GM23248 (cell line): ENCODE results near the gene BRAF. TPM values are rescaled to one million over a fixed set of nuclear protein-coding genes. Genes with fewer than 3 reads are reported as not detected.
"Not testable (repeated sequence)": the region's sequence is repeated elsewhere in the genome, so short reads cannot be mapped to it uniquely, and the experiment has no call there.

Source experiments
- DNase-seq: peaks from one replicate; pipeline ENCODE4 v3.0.0-alpha.2; 2015
- H2AFZ ChIP-seq: fragments of 200-600 bp; sonication (generic); 2 replicates; pipeline ENCODE4 v1.6.1; 2016; ENCODE audit warnings: antibody characterized with exemption
- H3F3A ChIP-seq: fragments of 200-600 bp; sonication (generic); 2 replicates; pipeline ENCODE4 v1.6.1; 2016; ENCODE audit warnings: mild to moderate bottlenecking, antibody characterized with exemption, mixed run types; ENCODE audit not compliant: insufficient read depth
- H3K27ac ChIP-seq: fragments of 200-600 bp; sonication (generic); 2 replicates; pipeline ENCODE4 v1.5.1; 2016; ENCODE audit warnings: mild to moderate bottlenecking
- H3K27me3 ChIP-seq: fragments of 200-600 bp; sonication (generic); replicated peaks from 2 replicates; pipeline ENCODE4 v1.6.1; 2016; ENCODE audit warnings: mild to moderate bottlenecking; ENCODE audit not compliant: insufficient read depth
- H3K36me3 ChIP-seq: fragments of 200-600 bp; sonication (generic); 2 replicates; pipeline ENCODE4 v1.6.1; 2016; ENCODE audit warnings: low read depth, mild to moderate bottlenecking
- H3K4me1 ChIP-seq: fragments of 200-600 bp; sonication (generic); 2 replicates; pipeline ENCODE4 v1.6.1; 2016; ENCODE audit warnings: mild to moderate bottlenecking; ENCODE audit not compliant: insufficient read depth
- H3K4me2 ChIP-seq: fragments of 200-600 bp; sonication (generic); one replicate; pipeline ENCODE4 v1.6.1; 2016; ENCODE audit warnings: mild to moderate bottlenecking; ENCODE audit not compliant: unreplicated experiment
- H3K4me3 ChIP-seq: fragments of 200-600 bp; sonication (generic); 2 replicates; pipeline ENCODE4 v1.5.1; 2016; ENCODE audit warnings: mild to moderate bottlenecking
- H3K79me2 ChIP-seq: fragments of 200-600 bp; sonication (generic); 2 replicates; pipeline ENCODE4 v1.6.1; 2016; ENCODE audit warnings: mild to moderate bottlenecking; ENCODE audit not compliant: insufficient read depth
- H3K9ac ChIP-seq: fragments of 200-600 bp; sonication (generic); 2 replicates; pipeline ENCODE4 v1.6.1; 2016; ENCODE audit warnings: mild to moderate bottlenecking
- H3K9me2 ChIP-seq: fragments of 200-600 bp; sonication (generic); 2 replicates; pipeline ENCODE4 v1.6.1; 2016; ENCODE audit warnings: mixed run types, mild to moderate bottlenecking, moderate library complexity; ENCODE audit not compliant: insufficient read depth
- H3K9me3 ChIP-seq: fragments of 200-600 bp; sonication (generic); one replicate; pipeline ENCODE4 v1.6.1; 2017; ENCODE audit warnings: low read depth
- H4K20me1 ChIP-seq: fragments of 200-600 bp; sonication (generic); 2 replicates; pipeline ENCODE4 v1.6.0; 2016; ENCODE audit not compliant: insufficient read depth
- EZH2 ChIP-seq: fragments of 200-600 bp; sonication (generic); IDR thresholded peaks from 2 replicates; pipeline ENCODE4 v1.6.1; 2018; ENCODE audit warnings: antibody characterized with exemption, mild to moderate bottlenecking; ENCODE audit not compliant: insufficient read depth, poor library complexity, severe bottlenecking
- EZH2phosphoT487 ChIP-seq: fragments of 200-600 bp; sonication (generic); IDR thresholded peaks from 2 replicates; pipeline ENCODE4 v1.6.1; 2018; ENCODE audit warnings: antibody characterized with exemption, moderate library complexity, mild to moderate bottlenecking, low read depth; ENCODE audit not compliant: insufficient read depth
- WGBS, 2 experiments: methylation state at CpG; one replicate each; pipeline ENCODE4 v1.1.6; 2015 to 2017; ENCODE audit warnings: low lambda C conversion rate in 2 of 2, low coverage in 1 of 2; ENCODE audit errors: missing lambda C conversion rate in 2 of 2; 5-methylcytosine and 5-hydroxymethylcytosine counted together
- in situ Hi-C: fragments of 300-500 bp; cut with MboI; formaldehyde crosslinking; loops from 2 replicates; pipeline ENCODE4 v1.15.0; 2020
- polyA plus RNA-seq: library from polyadenylated mRNA; unstranded; fragments of >200 nt; fragmentation: Nextera tagmentation; extraction: Ambion mirVana; gene quantifications from 2 replicates; pipeline ENCODE4 v1.2.1, GENCODE V29; 2016
- total RNA-seq: library from RNA; depleted of rRNA; stranded (reverse); fragments of >200 nt; shearing (Covaris generic); gene quantifications from 2 replicates; pipeline ENCODE4 v1.2.3, GENCODE V29; 2014

The BRAF gene
- total and polyA plus RNA-seq, 2 experiments from 2014 or later, result 5.8 to 11.0 TPM

DNA sequence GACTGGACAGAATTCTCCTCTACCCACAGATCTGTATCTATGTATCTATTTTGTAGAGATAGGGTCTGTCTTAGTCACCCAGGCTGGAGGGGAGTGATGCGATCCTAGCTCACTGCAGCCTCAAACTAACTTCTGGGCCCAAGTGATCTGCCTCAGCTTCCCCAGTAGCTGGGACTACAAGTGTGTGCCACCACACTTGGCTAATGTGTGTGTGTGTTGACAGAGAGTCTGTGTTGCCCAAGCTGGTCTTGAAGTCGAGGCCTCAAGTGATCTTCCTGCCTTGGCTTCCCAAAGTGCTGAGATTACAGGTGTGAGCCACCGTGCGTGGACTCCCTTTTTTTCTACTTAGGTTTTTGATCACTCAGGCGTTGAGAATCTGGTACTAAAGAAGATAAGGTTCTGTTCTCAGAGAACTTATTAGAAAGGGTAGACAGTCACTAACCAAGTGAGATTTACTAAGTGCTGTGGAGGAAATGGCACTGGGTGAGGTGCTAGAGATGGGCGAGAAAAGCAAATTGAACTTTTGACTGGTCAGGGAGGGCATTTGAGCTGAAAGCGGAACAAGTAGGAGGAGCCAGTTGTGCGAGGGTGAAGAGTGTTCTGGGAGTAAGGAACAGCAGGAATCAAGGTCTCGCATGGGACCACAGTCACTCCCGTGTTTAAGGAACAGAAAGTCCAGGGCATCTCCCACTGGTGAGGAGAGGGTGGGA lies 210.2 kb downstream of the BRAF start:
- 95 to 100% methylated on average over 10 of the region's 10 CpGs for WGBS, 2 experiments
- H4K20me1 ChIP-seq, result no peaks in the 10 kb centered on the region
- no peak for TF ChIP-seq EZH2
- no peak for TF ChIP-seq EZH2phosphoT487
- no peak overlapping the region for H3K27ac ChIP-seq
- no peak overlapping the region for H3K4me3 ChIP-seq
- no peak overlapping the region for H3K4me2 ChIP-seq
- no peak for DNase-seq
- H3K4me1 ChIP-seq, result no peaks in the 10 kb centered on the region
- H3K9ac ChIP-seq, result no peak overlapping the region
- H3K79me2 ChIP-seq, result no peaks in the 10 kb centered on the region
- in situ Hi-C loops, result no loop called here
- no peaks in the 10 kb centered on the region for H3K9me2 ChIP-seq
- no peaks in the 10 kb centered on the region for H3K27me3 ChIP-seq
- no peak overlapping the region for H2AFZ ChIP-seq
- no peaks in the 10 kb centered on the region for H3F3A ChIP-seq
- no peaks in the 10 kb centered on the region for H3K36me3 ChIP-seq
- no peaks in the 10 kb centered on the region for H3K9me3 ChIP-seq

DNA sequence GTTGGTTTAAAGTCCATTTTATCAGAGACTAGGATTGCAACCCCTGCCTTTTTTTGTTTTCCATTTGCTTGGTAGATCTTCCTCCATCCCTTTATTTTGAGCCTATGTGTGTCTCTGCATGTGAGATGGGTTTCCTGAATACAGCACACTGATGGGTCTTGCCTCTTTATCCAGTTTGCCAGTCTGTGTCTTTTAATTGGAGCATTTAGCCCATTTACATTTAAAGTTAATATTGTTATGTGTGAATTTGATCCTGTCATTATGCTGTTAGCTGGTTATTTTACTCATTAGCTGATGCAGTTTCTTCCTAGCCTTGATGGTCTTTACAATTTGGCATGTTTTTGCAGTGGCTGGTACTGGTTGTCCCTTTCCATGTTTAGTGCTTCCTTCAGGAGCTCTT lies 212.3 kb downstream of the BRAF start:
- H3K9ac ChIP-seq, H4K20me1 ChIP-seq, H3K79me2 ChIP-seq, in situ Hi-C loops, H3K4me1 ChIP-seq, H3K27me3 ChIP-seq, DNase-seq, H3K4me3 ChIP-seq, H3K4me2 ChIP-seq, H3K27ac ChIP-seq, H3K9me2 ChIP-seq, H3K9me3 ChIP-seq, H3K36me3 ChIP-seq, H3F3A ChIP-seq, H2AFZ ChIP-seq: not testable (repeated sequence)

DNA sequence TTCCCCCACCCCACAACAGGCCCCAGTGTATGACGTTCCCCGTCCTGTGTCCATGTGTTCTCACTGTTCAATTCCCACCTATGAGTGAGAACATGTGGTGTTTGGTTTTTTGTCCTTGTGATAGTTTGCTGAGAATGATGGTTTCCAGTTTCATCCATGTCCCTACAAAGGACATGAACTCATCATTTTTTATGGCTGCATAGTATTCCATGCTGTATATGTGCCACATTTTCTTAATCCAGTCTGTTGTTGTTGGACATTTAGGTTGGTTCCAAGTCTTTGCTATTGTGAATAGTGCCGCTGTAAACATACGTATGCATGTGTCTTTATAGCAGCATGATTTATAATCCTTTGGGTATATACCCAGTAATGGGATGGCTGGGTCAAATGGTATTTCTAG lies 216.0 kb downstream of the BRAF start:
- H2AFZ ChIP-seq, H4K20me1 ChIP-seq, H3K4me3 ChIP-seq, H3K4me2 ChIP-seq, H3K4me1 ChIP-seq, H3K9ac ChIP-seq, H3K9me3 ChIP-seq, DNase-seq, H3F3A ChIP-seq, in situ Hi-C loops, H3K9me2 ChIP-seq, H3K27ac ChIP-seq, H3K27me3 ChIP-seq: not testable (repeated sequence)
- Histone ChIP-seq H3K79me2 (peaks cover 13% of the 10 kb centered on the region), H3K36me3 (peaks cover 21% of the 10 kb centered on the region; the same call in 1 of the 2 replicates)
- WGBS, 2 experiments, result 98 to 100% methylated on average over 4 of the region's 4 CpGs

DNA sequence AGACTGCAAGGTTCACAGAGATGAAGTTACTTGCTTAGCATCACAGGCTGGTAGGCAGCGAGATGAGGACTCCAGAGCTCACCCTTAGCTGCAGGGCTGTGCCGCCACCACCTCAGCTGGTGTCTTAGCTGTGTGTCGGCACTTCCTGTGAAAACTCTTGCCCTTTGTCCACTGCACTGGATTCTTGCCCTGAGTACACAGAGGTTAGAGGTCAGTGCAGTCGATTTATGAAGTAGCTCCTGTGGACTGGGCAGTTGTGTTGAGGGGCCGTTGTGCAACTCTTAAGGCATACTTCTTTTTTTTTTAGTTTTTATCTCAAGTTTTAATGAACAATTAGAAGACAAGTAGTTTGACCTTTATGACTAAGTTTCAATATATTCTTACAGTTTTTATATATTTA lies 217.6 kb downstream of the BRAF start:
- H3K27me3 ChIP-seq, result no peaks in the 10 kb centered on the region
- no peaks in the 10 kb centered on the region for H3K9me3 ChIP-seq
- no peak for DNase-seq
- TF ChIP-seq EZH2phosphoT487, result no peak
- no peak for TF ChIP-seq EZH2
- H3F3A ChIP-seq, result no peaks in the 10 kb centered on the region
- H3K9me2 ChIP-seq, result no peaks in the 10 kb centered on the region
- no peak overlapping the region for H3K9ac ChIP-seq
- H3K4me2 ChIP-seq, result no peak overlapping the region
- H3K27ac ChIP-seq, result no peak overlapping the region
- no peaks in the 10 kb centered on the region for H3K4me1 ChIP-seq
- in situ Hi-C loops, result no loop called here
- 88 to 94% methylated on average over 5 of the region's 5 CpGs for WGBS, 2 experiments
- no peak overlapping the region for H2AFZ ChIP-seq
- H4K20me1 ChIP-seq, result no peaks in the 10 kb centered on the region
- H3K4me3 ChIP-seq, result no peak overlapping the region
- H3K36me3 ChIP-seq, result peaks cover 21% of the 10 kb centered on the region; the same call in 1 of the 2 replicates
- H3K79me2 ChIP-seq, result peaks cover 30% of the 10 kb centered on the region

DNA sequence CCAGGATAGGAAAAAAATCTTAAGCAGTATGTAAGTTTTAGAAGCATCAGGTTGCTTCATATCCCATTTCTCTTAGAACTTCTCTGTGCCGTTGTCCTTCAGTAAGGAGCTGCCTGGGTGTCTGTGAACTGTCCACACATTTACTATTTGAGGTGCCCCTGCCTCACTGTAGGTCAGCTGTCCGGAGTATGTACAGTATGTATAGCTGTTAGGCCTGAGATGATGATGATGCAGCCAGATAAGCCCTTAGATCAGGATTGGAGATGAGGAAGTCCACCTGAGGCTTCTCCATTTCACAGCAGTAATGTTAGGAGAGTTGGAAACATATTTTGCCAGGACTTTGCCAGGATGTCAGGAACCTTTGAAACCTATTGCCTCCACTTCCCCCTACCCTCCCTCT lies 220.5 kb downstream of the BRAF start:
- 97 to 100% methylated on average over 2 of the region's 2 CpGs for WGBS, 2 experiments

More for the DNA sequence above, 220.5 kb downstream of the BRAF start:
- Histone ChIP-seq H3K27me3 (no peaks in the 10 kb centered on the region), H3K4me2 (no peak overlapping the region), H3K9me2 (no peaks in the 10 kb centered on the region), H3K9me3 (no peaks in the 10 kb centered on the region), H4K20me1 (no peaks in the 10 kb centered on the region), H3K79me2 (peaks cover 59% of the 10 kb centered on the region), H3K4me1 (no peaks in the 10 kb centered on the region), H3K9ac (no peak overlapping the region), H3K4me3 (no peak overlapping the region), H3K27ac (no peak overlapping the region), H2AFZ (no peak overlapping the region), H3F3A (no peaks in the 10 kb centered on the region), H3K36me3 (peaks cover 21% of the 10 kb centered on the region; the same call in 1 of the 2 replicates)
- DNase-seq, result no peak
- in situ Hi-C loops, result no loop called here
- no peak for TF ChIP-seq EZH2phosphoT487
- no peak for TF ChIP-seq EZH2
